Stomach smooth muscle (tissue), 2 donors: ENCODE data around the gene UBE2L5.
"Not testable (repeated sequence)": the region's sequence is repeated elsewhere in the genome, so short reads cannot be mapped to it uniquely, and the experiment has no call there.

ENCODE experiments used
- H3K27ac ChIP-seq: one replicate; pipeline ENCODE4 v1.7.0; 2013; ENCODE audit warnings: mild to moderate bottlenecking, low read length, inconsistent platforms
- H3K27me3 ChIP-seq, 2 donors: one replicate each; pipeline ENCODE4 v1.7.0; 2013; ENCODE audit warnings: low read length in 2 of 2; ENCODE audit not compliant: insufficient read depth in 2 of 2, control insufficient read depth in 1 of 2
- H3K36me3 ChIP-seq, 2 donors: one replicate each; pipeline ENCODE4 v1.7.0; 2013; ENCODE audit warnings: low read length in 2 of 2; ENCODE audit not compliant: control insufficient read depth in 2 of 2, insufficient read depth in 2 of 2
- H3K4me1 ChIP-seq: one replicate; pipeline ENCODE4 v1.7.0; 2013; ENCODE audit warnings: low read length; ENCODE audit not compliant: control insufficient read depth, insufficient read depth
- H3K4me3 ChIP-seq, 2 donors: one replicate each; pipeline ENCODE4 v1.7.0; 2013; ENCODE audit warnings: low read length in 2 of 2
- H3K9ac ChIP-seq, 2 donors: one replicate each; pipeline ENCODE4 v1.7.0; 2013; ENCODE audit warnings: low read length in 2 of 2, mild to moderate bottlenecking in 1 of 2
- H3K9me3 ChIP-seq, 2 donors: one replicate each; pipeline ENCODE4 v1.7.0; 2013; ENCODE audit warnings: low read length in 2 of 2; ENCODE audit not compliant: control insufficient read depth in 2 of 2
- donor health status: healthy.
- donor health status: Pancreatic carcinoma.

UBE2L5 gene

GRCh38 chr13:30440910-30441703 is 18.8 kb downstream of the UBE2L5 start:
- Histone ChIP-seq H3K27ac (no peak overlapping the region), H3K36me3 (no peaks in the 10 kb centered on the region), H3K27me3 (no peaks in the 10 kb centered on the region), H3K9ac (no peak overlapping the region), H3K4me1 (peaks cover 9% of the 10 kb centered on the region), H3K4me3 (no peak overlapping the region), H3K9me3 (no peaks in the 10 kb centered on the region)

GRCh38 chr13:30442926-30443325 is 20.6 kb downstream of the UBE2L5 start:
- Histone ChIP-seq H3K9me3 (no peaks in the 10 kb centered on the region), H3K9ac (no peak overlapping the region), H3K27ac (no peak overlapping the region), H3K27me3 (no peaks in the 10 kb centered on the region), H3K4me1 (peaks cover 11% of the 10 kb centered on the region), H3K4me3 (no peak overlapping the region), H3K36me3 (no peaks in the 10 kb centered on the region)

GRCh38 chr13:30443491-30443890 is 21.2 kb downstream of the UBE2L5 start:
- H3K36me3 ChIP-seq, H3K4me3 ChIP-seq, H3K9ac ChIP-seq, H3K27ac ChIP-seq, H3K9me3 ChIP-seq, H3K27me3 ChIP-seq: not testable (repeated sequence)
- peaks cover 11% of the 10 kb centered on the region for H3K4me1 ChIP-seq

- Histone ChIP-seq H3K27me3 (no peaks in the 10 kb centered on the region), H3K27ac (no peak overlapping the region), H3K4me1 (peaks cover 11% of the 10 kb centered on the region), H3K9me3 (no peaks in the 10 kb centered on the region), H3K9ac (no peak overlapping the region), H3K36me3 (no peaks in the 10 kb centered on the region), H3K4me3 (no peak overlapping the region)
These were observed 21.7 kb downstream of the UBE2L5 start for GRCh38 chr13:30443957-30444404.

GRCh38 chr13:30446126-30446500 is 23.8 kb downstream of the UBE2L5 start:
- Histone ChIP-seq H3K27ac (peak overlapping the region; percentile 87), H3K4me1 (peaks cover 11% of the 10 kb centered on the region), H3K9me3 (no peaks in the 10 kb centered on the region), H3K36me3 (no peaks in the 10 kb centered on the region), H3K9ac (peak overlapping the region; percentile 60 to 86), H3K4me3 (peak overlapping the region; percentile 59 to 72), H3K27me3 (no peaks in the 10 kb centered on the region)

GRCh38 chr13:30448441-30448840 is 26.1 kb downstream of the UBE2L5 start:
- no peak overlapping the region for H3K27ac ChIP-seq
- H3K4me3 ChIP-seq: no peak overlapping the region
- no peaks in the 10 kb centered on the region for H3K36me3 ChIP-seq
- H3K4me1 ChIP-seq: peaks cover 11% of the 10 kb centered on the region
- no peaks in the 10 kb centered on the region for H3K27me3 ChIP-seq
- H3K9me3 ChIP-seq: no peaks in the 10 kb centered on the region
- no peak overlapping the region for H3K9ac ChIP-seq

GRCh38 chr13:30450066-30450465 is 27.8 kb downstream of the UBE2L5 start:
- no peak overlapping the region for H3K9ac ChIP-seq
- H3K4me3 ChIP-seq: no peak overlapping the region
- no peaks in the 10 kb centered on the region for H3K36me3 ChIP-seq
- H3K27me3 ChIP-seq: no peaks in the 10 kb centered on the region
- no peaks in the 10 kb centered on the region for H3K9me3 ChIP-seq
- H3K4me1 ChIP-seq: peaks cover 11% of the 10 kb centered on the region
- H3K27ac ChIP-seq: no peak overlapping the region

GRCh38 chr13:30451476-30451875 is 29.2 kb downstream of the UBE2L5 start:
- not testable (repeated sequence) for H3K27ac ChIP-seq, H3K4me3 ChIP-seq, H3K4me1 ChIP-seq, H3K9ac ChIP-seq, H3K9me3 ChIP-seq, H3K27me3 ChIP-seq, H3K36me3 ChIP-seq

GRCh38 chr13:30453727-30454126 is 31.4 kb downstream of the UBE2L5 start:
- Histone ChIP-seq H3K4me3 (no peak overlapping the region), H3K9ac (no peak overlapping the region), H3K9me3 (no peaks in the 10 kb centered on the region), H3K36me3 (peaks cover 0 to 4% of the 10 kb centered on the region in 2 donors), H3K4me1 (peaks cover 5% of the 10 kb centered on the region), H3K27ac (no peak overlapping the region), H3K27me3 (no peaks in the 10 kb centered on the region)

- no peak overlapping the region for H3K9ac ChIP-seq
- no peak overlapping the region for H3K27ac ChIP-seq
- H3K9me3 ChIP-seq: no peaks in the 10 kb centered on the region
- H3K4me1 ChIP-seq: peaks cover 5% of the 10 kb centered on the region
- peaks cover 0 to 4% of the 10 kb centered on the region in 2 donors for H3K36me3 ChIP-seq
- H3K27me3 ChIP-seq: no peaks in the 10 kb centered on the region
- no peak overlapping the region for H3K4me3 ChIP-seq
These were observed 32.7 kb downstream of the UBE2L5 start for GRCh38 chr13:30454991-30455390.

GRCh38 chr13:30456290-30456689 is 34.0 kb downstream of the UBE2L5 start:
- no peak overlapping the region for H3K4me3 ChIP-seq
- no peaks in the 10 kb centered on the region for H3K9me3 ChIP-seq
- peak overlapping the region in 1 of 2 donors; percentile 58 for H3K9ac ChIP-seq
- no peaks in the 10 kb centered on the region for H3K27me3 ChIP-seq
- peak overlapping the region; percentile 49 for H3K27ac ChIP-seq
- H3K36me3 ChIP-seq: peaks cover 0 to 4% of the 10 kb centered on the region in 2 donors
- H3K4me1 ChIP-seq: peaks cover 5% of the 10 kb centered on the region
